OCI-M2 (cell line): ENCODE measurements around the gene RERE.
"Not testable (repeated sequence)": the region's sequence is repeated elsewhere in the genome, so short reads cannot be mapped to it uniquely, and the experiment has no call there.

ENCODE experiments used
- DNase-seq: peaks from one replicate; lab custom pipeline; 2025; ENCODE audit not compliant: unreplicated experiment; lab: John Stamatoyannopoulos, UW

Gene RERE

DNA sequence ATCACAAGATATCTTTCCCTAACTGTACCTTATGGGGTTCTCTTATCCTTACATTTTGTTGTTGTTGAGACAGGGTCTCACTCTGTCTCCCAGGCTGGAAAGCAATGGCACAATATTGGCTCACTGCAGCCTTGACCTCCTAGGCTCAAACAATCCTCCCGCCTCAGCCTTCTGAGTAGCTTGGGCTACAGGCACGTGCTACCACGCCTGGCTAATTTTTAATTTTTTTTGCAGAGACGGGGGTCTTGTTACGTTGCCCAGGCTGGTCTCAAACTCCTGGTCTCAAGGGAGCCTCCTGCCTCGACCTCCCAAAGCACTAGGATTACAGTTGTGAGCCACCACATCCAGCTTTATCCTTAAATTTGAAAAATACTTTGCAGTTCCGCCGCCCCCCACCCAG, 10.4 kb downstream of the RERE start:
- DNase-seq = no peak

GRCh38 chr1:8800416-8800815, 17.0 kb downstream of the RERE start:
- DNase-seq = no peak

- DNase-seq = no peak
Observed at GRCh38 chr1:8797216-8797615, 20.2 kb downstream of the RERE start.

- DNase-seq = no peak
Observed at GRCh38 chr1:8796812-8797211, 20.6 kb downstream of the RERE start.

DNA sequence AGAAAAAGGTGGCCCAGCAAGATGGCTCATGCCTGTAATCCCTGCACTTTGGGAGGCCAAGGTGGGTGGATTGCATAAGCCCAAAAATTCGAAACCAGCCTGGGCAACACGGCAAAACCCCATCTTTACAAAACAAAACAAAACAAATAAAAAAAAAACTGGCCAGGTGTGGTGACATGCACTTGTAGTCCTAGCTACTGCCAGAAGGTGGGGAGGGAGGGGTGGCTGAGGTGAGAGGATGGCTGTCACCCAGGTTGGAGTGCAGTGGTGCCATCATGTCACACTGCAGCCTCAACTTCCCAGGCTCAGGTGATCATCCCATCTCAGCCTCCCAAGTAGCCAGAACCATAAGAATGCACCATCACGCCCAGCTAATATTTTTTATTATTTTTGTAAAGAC, 22.8 kb downstream of the RERE start:
- DNase-seq = no peak

GRCh38 chr1:8791819-8792218, 25.6 kb downstream of the RERE start:
- no peak for DNase-seq

GRCh38 chr1:8790987-8791386, 26.5 kb downstream of the RERE start:
- DNase-seq = no peak

GRCh38 chr1:8790478-8790877, 27.0 kb downstream of the RERE start:
- DNase-seq = no peak

GRCh38 chr1:8789314-8790214, 27.9 kb downstream of the RERE start:
- DNase-seq = peak; percentile 26

DNA sequence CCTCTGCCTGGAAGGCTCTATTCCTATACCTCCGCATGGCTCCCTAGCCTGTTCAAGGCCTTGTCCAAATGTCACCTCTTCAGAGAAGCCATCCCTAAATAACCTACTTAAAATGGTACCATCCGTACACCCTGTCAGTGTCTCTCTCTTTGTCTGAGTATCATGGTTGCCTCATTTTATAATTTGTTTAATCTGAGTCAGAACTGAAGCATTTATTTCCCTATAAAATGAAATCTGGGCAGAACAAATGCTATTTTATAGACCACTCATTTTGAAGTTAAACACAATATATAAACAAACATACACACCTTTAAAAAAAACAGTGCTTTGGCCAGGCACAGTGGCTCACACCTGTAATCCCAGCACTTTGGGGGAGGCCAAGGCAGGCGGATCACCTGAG, 30.2 kb downstream of the RERE start:
- no peak for DNase-seq

- not testable (repeated sequence) for DNase-seq
Observed at GRCh38 chr1:8786204-8786603, 31.2 kb downstream of the RERE start.

DNA sequence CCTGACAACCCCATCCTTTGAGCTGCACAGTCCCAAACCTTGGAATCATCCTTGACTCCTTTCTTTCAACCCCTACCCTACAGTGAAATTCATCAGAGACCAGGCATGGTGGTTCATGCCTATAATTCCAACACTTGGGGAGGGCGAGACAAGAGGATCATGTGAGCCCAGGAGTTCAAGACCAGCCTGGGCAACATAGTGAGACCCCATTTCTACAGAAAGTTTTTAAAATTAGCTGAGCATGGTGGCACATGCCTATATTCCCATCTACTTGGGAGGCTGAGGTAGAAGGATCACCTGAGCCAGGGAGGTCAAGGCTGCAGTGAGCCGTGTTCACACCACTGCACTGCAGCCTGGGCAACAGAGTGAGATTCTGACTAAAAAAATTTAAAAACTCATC, 34.5 kb downstream of the RERE start:
- no peak for DNase-seq

DNA sequence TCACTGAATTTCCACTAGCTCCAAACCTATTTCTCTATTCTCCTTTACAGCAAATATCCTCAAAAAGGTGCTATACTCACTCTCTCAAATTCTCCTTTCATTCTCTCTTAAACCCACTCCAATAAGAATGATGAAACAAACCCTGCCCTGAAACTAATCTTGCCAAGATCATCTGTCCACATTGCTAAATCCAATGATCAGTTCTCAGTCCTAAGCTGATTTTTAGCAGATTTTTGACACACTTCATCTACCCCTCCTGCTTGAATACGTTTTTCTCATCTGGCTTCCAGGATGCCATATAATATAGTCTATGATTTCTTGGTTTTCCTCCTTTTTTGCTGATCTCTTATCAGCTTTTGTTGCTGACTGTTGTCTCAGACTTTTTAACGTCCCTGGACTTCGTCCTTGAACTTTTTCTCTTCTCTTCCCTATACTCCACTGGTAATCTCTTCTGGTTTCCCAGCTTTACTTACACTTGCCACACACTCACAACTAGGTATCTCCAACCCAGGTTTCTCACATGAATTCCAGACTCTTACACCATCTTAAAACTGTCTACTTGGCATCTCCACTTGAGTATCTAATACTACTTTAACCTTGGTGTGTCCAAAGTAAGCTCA, 35.3 kb downstream of the RERE start:
- DNase-seq = no peak

GRCh38 chr1:8780405-8780804, 37.0 kb downstream of the RERE start:
- DNase-seq = no peak

DNA sequence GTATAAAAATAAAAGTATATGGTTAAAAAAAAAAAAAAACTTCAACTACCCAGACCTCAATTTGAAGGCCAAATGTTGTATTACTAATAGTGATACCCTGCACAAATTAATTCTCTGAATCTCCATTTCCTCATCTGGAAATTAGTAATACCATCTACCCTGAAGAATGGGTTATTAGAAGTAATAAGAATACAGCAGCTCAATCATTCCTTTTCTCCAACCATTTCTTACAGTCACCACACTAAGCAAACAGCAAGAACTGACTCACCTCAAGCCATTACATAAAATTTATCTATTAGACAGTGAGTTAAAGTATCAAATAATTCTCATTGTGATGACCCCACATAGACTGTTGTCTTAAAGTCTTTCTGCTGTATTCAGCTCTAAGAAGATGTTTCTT, 39.6 kb downstream of the RERE start:
- DNase-seq = no peak

- no peak for DNase-seq
Observed at GRCh38 chr1:8776104-8776503, 41.3 kb downstream of the RERE start.

- no peak for DNase-seq
Observed at GRCh38 chr1:8767006-8767405, 50.4 kb downstream of the RERE start.

- no peak for DNase-seq
Observed at GRCh38 chr1:8765198-8765597, 52.2 kb downstream of the RERE start.

DNA sequence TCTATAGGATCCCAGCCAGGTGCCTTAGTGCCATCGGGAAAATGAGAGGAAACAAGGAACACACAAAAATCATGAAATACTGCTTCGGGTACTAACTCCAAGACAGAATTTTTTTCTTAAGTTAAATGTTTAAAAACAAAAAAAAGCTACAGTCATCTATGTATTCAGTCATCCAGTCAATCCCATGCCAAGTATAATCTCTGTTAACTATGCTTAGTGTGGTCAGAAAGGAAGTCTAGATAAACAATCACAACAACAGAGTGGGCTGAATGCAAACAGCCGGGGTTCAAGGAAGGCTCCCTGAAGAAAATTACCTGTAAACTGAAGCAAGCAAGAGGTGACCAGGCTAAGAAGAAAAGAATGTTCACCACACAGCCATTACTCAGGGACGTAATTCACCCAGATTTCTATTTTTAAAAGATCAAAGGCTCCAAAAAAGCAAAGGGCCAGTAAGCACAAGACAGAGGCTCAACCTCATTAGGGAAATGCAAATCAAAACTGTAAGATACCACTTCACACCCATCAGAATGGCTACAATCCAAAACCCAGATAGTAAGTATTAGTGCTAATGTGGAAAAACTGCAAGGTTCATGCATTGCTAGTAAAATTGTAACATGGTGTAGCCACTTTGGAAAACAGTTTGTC, 53.0 kb downstream of the RERE start:
- DNase-seq = no peak

GRCh38 chr1:8763888-8764287, 53.6 kb downstream of the RERE start:
- no peak for DNase-seq

DNA sequence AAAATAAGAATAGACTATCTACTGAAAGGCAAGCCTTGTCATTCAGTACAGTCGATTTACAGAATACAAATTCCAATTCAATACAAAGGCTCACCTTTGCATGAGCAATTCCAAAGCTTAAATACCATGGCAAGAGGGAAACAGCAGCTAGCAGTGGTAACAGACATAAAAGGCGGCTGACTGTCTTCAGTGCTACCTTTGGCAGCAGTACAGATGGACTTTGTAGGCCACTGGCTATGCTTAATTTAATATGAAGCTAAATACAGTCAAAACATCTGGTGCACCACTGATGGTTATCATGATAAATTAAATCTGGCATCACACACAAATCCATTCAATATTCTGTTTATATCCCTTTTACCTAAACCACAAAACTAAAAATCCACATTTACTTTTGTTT, 62.4 kb downstream of the RERE start:
- DNase-seq = no peak

- DNase-seq = no peak
Observed at GRCh38 chr1:8754247-8754650, 63.2 kb downstream of the RERE start.
